ENCODE data around the gene TMPRSS6.

- peak; percentile 63 to 90 (median 71) for TF ChIP-seq CTCF (IDR thresholded peaks at IDR 0.05)
- no peak for TF ChIP-seq POLR2A (IDR thresholded peaks at IDR 0.05)
Observed at GRCh38 chr22:37077802-37078448, 31.6 kb downstream of the TMPRSS6 start.
